ENCODE results near the gene CD38. TPM values are rescaled to one million over a fixed set of nuclear protein-coding genes. Genes with fewer than 3 reads are reported as not detected.

Gene CD38
- total RNA-seq, 1 experiment from 2014 or later = not detected

DNA sequence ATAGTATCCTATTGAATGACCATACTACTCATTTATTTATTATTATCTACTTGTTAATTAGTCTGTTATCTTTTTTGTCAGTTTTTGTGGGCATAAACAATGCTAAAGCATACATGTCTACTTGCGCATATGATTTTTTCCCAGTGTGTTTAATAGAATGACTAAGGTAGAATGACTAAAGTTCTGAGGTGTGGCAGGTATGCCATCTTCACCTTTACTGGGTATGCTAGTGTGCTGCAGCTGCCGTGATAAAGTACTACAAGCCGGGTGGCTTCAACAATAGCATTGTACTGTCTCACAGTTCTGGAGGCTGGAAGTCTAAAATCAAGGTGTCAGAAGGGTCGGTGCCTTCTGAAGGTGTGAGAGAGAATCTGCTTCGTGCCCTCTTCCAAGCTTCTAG lies 19.2 kb downstream of the CD38 start:
- RAD21 ChIA-PET (ENCODE audit: low non-redundant PET in 1 of 2, low total read pairs in 2 of 2, uncharacterized antibody in 2 of 2, unreplicated experiment in 2 of 2) = no interaction called here
- Histone ChIP-seq H4K20me1 (ENCODE audit: insufficient read depth) (no peaks in the 10 kb centered on the region), H3K36me3 (ENCODE audit: control insufficient read depth in 1 of 2, insufficient read depth in 2 of 2, low read length in 2 of 2) (no peaks in the 10 kb centered on the region), H3K9me2 (ENCODE audit: insufficient read depth) (no peaks in the 10 kb centered on the region), H3K9me3 (ENCODE audit: control insufficient read depth in 1 of 2, insufficient read depth in 1 of 2, low read depth in 1 of 2, low read length in 2 of 2) (no peaks in the 10 kb centered on the region), H2AFZ (ENCODE audit: low read depth, low read length, poor library complexity, severe bottlenecking) (no peak overlapping the region), H3K4me3 (replicated peaks in 1 of 2; ENCODE audit: low read depth in 1 of 2, low read length in 2 of 2) (no peak overlapping the region), H3K27ac (ENCODE audit: low read depth, low read length) (no peak overlapping the region), H3K4me2 (ENCODE audit: low read length) (no peak overlapping the region), H3K79me2 (ENCODE audit: insufficient read depth, low read length) (no peaks in the 10 kb centered on the region), H3K27me3 (ENCODE audit: insufficient read depth, low read length) (no peaks in the 10 kb centered on the region), H3K9ac (ENCODE audit: low read length) (no peak overlapping the region), H3K4me1 (ENCODE audit: control insufficient read depth in 1 of 2, insufficient read depth in 2 of 2, low read length in 2 of 2) (no peaks in the 10 kb centered on the region)
- no peak for TF ChIP-seq CEBPB (IDR thresholded peaks at IDR 0.05; ENCODE audit: low read depth)
- no peak for TF ChIP-seq SRF (IDR thresholded peaks at IDR 0.05; ENCODE audit: low read depth)
- no peak for TF ChIP-seq POLR2A (IDR thresholded peaks at IDR 0.05; ENCODE audit: borderline replicate concordance, extremely low read depth, insufficient read depth, insufficient read length)
- TF ChIP-seq POLR2AphosphoS5 (IDR thresholded peaks at IDR 0.05; ENCODE audit: low read depth, low read length) = no peak
- no peak for TF ChIP-seq JUND (IDR thresholded peaks at IDR 0.05)
- TF ChIP-seq SIN3A (IDR thresholded peaks at IDR 0.05; ENCODE audit: low read depth) = no peak
- CTCF ChIA-PET = no interaction called here
- no peak for ATAC-seq
- no peak for DNase-seq (ENCODE audit: low read depth, low spot score)
- POLR2A ChIA-PET = no interaction called here
- intact Hi-C loops (cut with micrococcal nuclease) = no loop called here
- BruUV-seq (replicated peaks) = no TSS peak

DNA sequence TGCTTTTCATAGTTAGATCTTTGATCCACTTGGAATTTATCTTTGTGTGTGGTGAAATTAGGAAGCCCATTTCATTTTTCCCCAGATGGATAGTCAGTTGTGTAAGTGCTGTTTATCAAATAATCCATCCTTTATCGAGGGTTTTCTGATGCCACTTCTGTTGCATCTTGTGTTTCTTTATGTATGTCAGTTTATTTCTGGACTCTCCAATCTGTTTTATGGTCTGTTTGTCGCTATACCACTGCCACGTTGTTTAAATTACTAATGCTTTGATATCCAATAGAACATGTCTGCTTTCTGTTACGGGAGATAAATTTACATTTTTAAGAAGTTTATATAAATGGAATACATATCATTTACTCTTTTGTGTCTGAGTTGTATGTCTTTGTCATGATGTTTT lies 21.0 kb downstream of the CD38 start:
- no peak overlapping the region for H3K4me2 ChIP-seq (ENCODE audit: low read length)
- H3K79me2 ChIP-seq (ENCODE audit: insufficient read depth, low read length) = no peaks in the 10 kb centered on the region
- H3K9me2 ChIP-seq (ENCODE audit: insufficient read depth) = no peaks in the 10 kb centered on the region
- TF ChIP-seq EZH2 (IDR thresholded peaks at IDR 0.05) (no peak), ZNF274 (IDR thresholded peaks at IDR 0.05; ENCODE audit: low read depth, low read length) (no peak), POLR2A (IDR thresholded peaks at IDR 0.05; ENCODE audit: borderline replicate concordance, extremely low read depth, insufficient read depth, insufficient read length) (no peak), SRF (IDR thresholded peaks at IDR 0.05; ENCODE audit: low read depth) (no peak), SIN3A (IDR thresholded peaks at IDR 0.05; ENCODE audit: low read depth) (no peak), RAD21 (IDR thresholded peaks at IDR 0.05; ENCODE audit: low read depth) (no peak), FOSL1 (IDR thresholded peaks at IDR 0.05; ENCODE audit: low read depth) (no peak), YY1 (IDR thresholded peaks at IDR 0.05; ENCODE audit: extremely low read depth, insufficient replicate concordance, low read depth, low read length) (no peak)
- TF ChIP-seq, protein P1, sequence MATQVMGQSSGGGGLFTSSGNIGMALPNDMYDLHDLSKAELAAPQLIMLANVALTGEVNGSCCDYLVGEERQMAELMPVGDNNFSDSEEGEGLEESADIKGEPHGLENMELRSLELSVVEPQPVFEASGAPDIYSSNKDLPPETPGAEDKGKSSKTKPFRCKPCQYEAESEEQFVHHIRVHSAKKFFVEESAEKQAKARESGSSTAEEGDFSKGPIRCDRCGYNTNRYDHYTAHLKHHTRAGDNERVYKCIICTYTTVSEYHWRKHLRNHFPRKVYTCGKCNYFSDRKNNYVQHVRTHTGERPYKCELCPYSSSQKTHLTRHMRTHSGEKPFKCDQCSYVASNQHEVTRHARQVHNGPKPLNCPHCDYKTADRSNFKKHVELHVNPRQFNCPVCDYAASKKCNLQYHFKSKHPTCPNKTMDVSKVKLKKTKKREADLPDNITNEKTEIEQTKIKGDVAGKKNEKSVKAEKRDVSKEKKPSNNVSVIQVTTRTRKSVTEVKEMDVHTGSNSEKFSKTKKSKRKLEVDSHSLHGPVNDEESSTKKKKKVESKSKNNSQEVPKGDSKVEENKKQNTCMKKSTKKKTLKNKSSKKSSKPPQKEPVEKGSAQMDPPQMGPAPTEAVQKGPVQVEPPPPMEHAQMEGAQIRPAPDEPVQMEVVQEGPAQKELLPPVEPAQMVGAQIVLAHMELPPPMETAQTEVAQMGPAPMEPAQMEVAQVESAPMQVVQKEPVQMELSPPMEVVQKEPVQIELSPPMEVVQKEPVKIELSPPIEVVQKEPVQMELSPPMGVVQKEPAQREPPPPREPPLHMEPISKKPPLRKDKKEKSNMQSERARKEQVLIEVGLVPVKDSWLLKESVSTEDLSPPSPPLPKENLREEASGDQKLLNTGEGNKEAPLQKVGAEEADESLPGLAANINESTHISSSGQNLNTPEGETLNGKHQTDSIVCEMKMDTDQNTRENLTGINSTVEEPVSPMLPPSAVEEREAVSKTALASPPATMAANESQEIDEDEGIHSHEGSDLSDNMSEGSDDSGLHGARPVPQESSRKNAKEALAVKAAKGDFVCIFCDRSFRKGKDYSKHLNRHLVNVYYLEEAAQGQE (IDR thresholded peaks at IDR 0.05; ENCODE audit: low read depth) = no peak
- TF ChIP-seq, protein P2, sequence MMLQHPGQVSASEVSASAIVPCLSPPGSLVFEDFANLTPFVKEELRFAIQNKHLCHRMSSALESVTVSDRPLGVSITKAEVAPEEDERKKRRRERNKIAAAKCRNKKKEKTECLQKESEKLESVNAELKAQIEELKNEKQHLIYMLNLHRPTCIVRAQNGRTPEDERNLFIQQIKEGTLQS (IDR thresholded peaks at IDR 0.05) = no peak
- TF ChIP-seq, protein P3, sequence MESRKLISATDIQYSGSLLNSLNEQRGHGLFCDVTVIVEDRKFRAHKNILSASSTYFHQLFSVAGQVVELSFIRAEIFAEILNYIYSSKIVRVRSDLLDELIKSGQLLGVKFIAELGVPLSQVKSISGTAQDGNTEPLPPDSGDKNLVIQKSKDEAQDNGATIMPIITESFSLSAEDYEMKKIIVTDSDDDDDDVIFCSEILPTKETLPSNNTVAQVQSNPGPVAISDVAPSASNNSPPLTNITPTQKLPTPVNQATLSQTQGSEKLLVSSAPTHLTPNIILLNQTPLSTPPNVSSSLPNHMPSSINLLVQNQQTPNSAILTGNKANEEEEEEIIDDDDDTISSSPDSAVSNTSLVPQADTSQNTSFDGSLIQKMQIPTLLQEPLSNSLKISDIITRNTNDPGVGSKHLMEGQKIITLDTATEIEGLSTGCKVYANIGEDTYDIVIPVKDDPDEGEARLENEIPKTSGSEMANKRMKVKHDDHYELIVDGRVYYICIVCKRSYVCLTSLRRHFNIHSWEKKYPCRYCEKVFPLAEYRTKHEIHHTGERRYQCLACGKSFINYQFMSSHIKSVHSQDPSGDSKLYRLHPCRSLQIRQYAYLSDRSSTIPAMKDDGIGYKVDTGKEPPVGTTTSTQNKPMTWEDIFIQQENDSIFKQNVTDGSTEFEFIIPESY (IDR thresholded peaks at IDR 0.05; ENCODE audit: extremely low read depth, insufficient replicate concordance, low read length) = no peak
- no TSS peak for BruUV-seq (replicated peaks)
- H3K4me1 ChIP-seq (ENCODE audit: control insufficient read depth in 1 of 2, insufficient read depth in 2 of 2, low read length in 2 of 2) = no peaks in the 10 kb centered on the region
- H3K9me3 ChIP-seq (ENCODE audit: control insufficient read depth in 1 of 2, insufficient read depth in 1 of 2, low read depth in 1 of 2, low read length in 2 of 2) = no peaks in the 10 kb centered on the region
- H2AFZ ChIP-seq (ENCODE audit: low read depth, low read length, poor library complexity, severe bottlenecking) = no peak overlapping the region
- ChIA-PET POLR2A (no interaction called here), RAD21 (ENCODE audit: low non-redundant PET in 1 of 2, low total read pairs in 2 of 2, uncharacterized antibody in 2 of 2, unreplicated experiment in 2 of 2) (no interaction called here), CTCF (no interaction called here)
- H3K27me3 ChIP-seq (ENCODE audit: insufficient read depth, low read length) = no peaks in the 10 kb centered on the region
- H3K4me3 ChIP-seq (replicated peaks in 1 of 2; ENCODE audit: low read depth in 1 of 2, low read length in 2 of 2) = no peak overlapping the region
- ATAC-seq = no peak
- DNase-seq (ENCODE audit: low read depth, low spot score) = no peak
- H3K27ac ChIP-seq (ENCODE audit: low read depth, low read length) = no peak overlapping the region
- no peaks in the 10 kb centered on the region for H3K36me3 ChIP-seq (ENCODE audit: control insufficient read depth in 1 of 2, insufficient read depth in 2 of 2, low read length in 2 of 2)
- intact Hi-C loops (cut with micrococcal nuclease) = no loop called here
- H3K9ac ChIP-seq (ENCODE audit: low read length) = no peak overlapping the region
- H4K20me1 ChIP-seq (ENCODE audit: insufficient read depth) = no peaks in the 10 kb centered on the region

All from HCT116 (cell line).